OCI-LY1 (cell line): ENCODE data around the gene CBS.

Experiments
- H2AFZ ChIP-seq: fragments of 200-600 bp; sonication (generic), shearing (Covaris generic); 2 replicates; pipeline ENCODE4 v1.6.0; 2014; ENCODE audit warnings: antibody characterized with exemption, mild to moderate bottlenecking, low read length
- H3F3A ChIP-seq: fragments of 200-600 bp; sonication (generic), shearing (Covaris generic); 2 replicates; pipeline ENCODE4 v1.6.0; 2014; ENCODE audit warnings: mild to moderate bottlenecking, antibody characterized with exemption, low read length, moderate library complexity; ENCODE audit not compliant: insufficient read depth
- H3K27ac ChIP-seq: fragments of 200-600 bp; sonication (generic); 2 replicates; pipeline ENCODE4 v1.5.1; 2014; ENCODE audit warnings: low read length, mixed run types, mild to moderate bottlenecking, low read depth; ENCODE audit not compliant: poor library complexity, severe bottlenecking
- H3K27me3 ChIP-seq: fragments of 200-600 bp; sonication (generic); 2 replicates; pipeline ENCODE4 v1.6.0; 2014; ENCODE audit warnings: antibody characterized with exemption, mild to moderate bottlenecking, low read length, moderate library complexity; ENCODE audit not compliant: insufficient read depth
- H3K36me3 ChIP-seq: fragments of 200-600 bp; sonication (generic); 2 replicates; pipeline ENCODE4 v1.6.1; 2014; ENCODE audit warnings: mild to moderate bottlenecking, antibody characterized with exemption, low read length, moderate library complexity, mixed read lengths; ENCODE audit not compliant: insufficient read depth
- H3K4me1 ChIP-seq: fragments of 200-600 bp; sonication (generic); 2 replicates; pipeline ENCODE4 v1.5.1; 2014; ENCODE audit warnings: mild to moderate bottlenecking, low read length, moderate library complexity; ENCODE audit not compliant: insufficient read depth, severe bottlenecking
- H3K4me2 ChIP-seq: fragments of 200-600 bp; sonication (generic), shearing (Covaris generic); 2 replicates; pipeline ENCODE4 v1.6.1; 2014; ENCODE audit warnings: low read length
- H3K4me3 ChIP-seq: fragments of 200-600 bp; sonication (generic); 2 replicates; pipeline ENCODE4 v1.5.1; 2014; ENCODE audit warnings: low read length, low read depth, mild to moderate bottlenecking, mixed read lengths; ENCODE audit not compliant: poor library complexity, severe bottlenecking
- H3K79me2 ChIP-seq: fragments of 200-600 bp; shearing (Covaris generic); 2 replicates; pipeline ENCODE4 v1.6.1; 2016; ENCODE audit warnings: mixed run types, low read length, mixed read lengths; ENCODE audit not compliant: insufficient read depth
- H3K9ac ChIP-seq: fragments of 200-600 bp; sonication (generic), shearing (Covaris generic); 2 replicates; pipeline ENCODE4 v1.6.1; 2014; ENCODE audit warnings: mild to moderate bottlenecking, low read length, mixed read lengths
- H3K9me2 ChIP-seq: fragments of 200-600 bp; sonication (generic), shearing (Covaris generic); 2 replicates; pipeline ENCODE4 v1.6.1; 2014; ENCODE audit warnings: low read depth, mild to moderate bottlenecking, low read length, mixed read lengths
- H3K9me3 ChIP-seq: fragments of 200-600 bp; shearing (Covaris generic); 2 replicates; pipeline ENCODE4 v1.6.1; 2014; ENCODE audit warnings: low read length, mixed read lengths
- H4K20me1 ChIP-seq: fragments of 200-600 bp; sonication (generic), shearing (Covaris generic); 2 replicates; pipeline ENCODE4 v1.6.0; 2016; ENCODE audit warnings: mild to moderate bottlenecking, low read length; ENCODE audit not compliant: insufficient read depth
- CTCF ChIP-seq: fragments of 200-600 bp; sonication (generic), shearing (Covaris generic); IDR thresholded peaks from 2 replicates; pipeline ENCODE4 v1.5.1; 2017; ENCODE audit warnings: mild to moderate bottlenecking, antibody characterized with exemption, low read length, moderate library complexity, mixed read lengths
- EZH2 ChIP-seq: fragments of 200-600 bp; sonication (generic), shearing (Covaris generic); IDR thresholded peaks from 2 replicates; pipeline ENCODE4 v1.8.0; 2017; ENCODE audit warnings: borderline replicate concordance, mixed run types, mild to moderate bottlenecking, antibody characterized with exemption, low read length, moderate library complexity, mixed read lengths

Gene CBS

GRCh38 chr21:43023175-43023574 lies 52.5 kb downstream of the CBS start:
- Histone ChIP-seq H3K27me3 (no peaks in the 10 kb centered on the region), H3K9me3 (no peaks in the 10 kb centered on the region), H3K27ac (peak overlapping the region; percentile 33), H3K79me2 (no peaks in the 10 kb centered on the region), H3K9me2 (no peaks in the 10 kb centered on the region), H3K4me1 (peaks cover 61% of the 10 kb centered on the region), H2AFZ (no peak overlapping the region), H3K4me3 (no peak overlapping the region), H3K36me3 (peaks cover 33% of the 10 kb centered on the region), H3K9ac (no peak overlapping the region), H3K4me2 (no peak overlapping the region), H4K20me1 (no peaks in the 10 kb centered on the region), H3F3A (no peaks in the 10 kb centered on the region; the same call in 1 of the 2 replicates)
- TF ChIP-seq CTCF (no peak), EZH2 (no peak)

GRCh38 chr21:43021756-43022600 lies 53.7 kb downstream of the CBS start:
- peaks cover 67% of the 10 kb centered on the region for H3K4me1 ChIP-seq
- TF ChIP-seq EZH2: no peak
- TF ChIP-seq CTCF: no peak
- H3K27me3 ChIP-seq: no peaks in the 10 kb centered on the region
- H3K4me2 ChIP-seq: peak overlapping the region; percentile 0; the same call in 1 of the 2 replicates
- no peaks in the 10 kb centered on the region for H4K20me1 ChIP-seq
- H3K4me3 ChIP-seq: peak overlapping the region; percentile 2
- no peaks in the 10 kb centered on the region; the same call in 1 of the 2 replicates for H3F3A ChIP-seq
- no peaks in the 10 kb centered on the region for H3K79me2 ChIP-seq
- H3K9me3 ChIP-seq: no peaks in the 10 kb centered on the region
- H2AFZ ChIP-seq: no peak overlapping the region
- peak overlapping the region; percentile 92 for H3K27ac ChIP-seq
- peak overlapping the region; percentile 16; the same call in 1 of the 2 replicates for H3K9ac ChIP-seq
- peaks cover 27% of the 10 kb centered on the region for H3K36me3 ChIP-seq
- H3K9me2 ChIP-seq: no peaks in the 10 kb centered on the region

GRCh38 chr21:43021191-43021590 lies 54.4 kb downstream of the CBS start:
- Histone ChIP-seq H3F3A (no peaks in the 10 kb centered on the region; the same call in 1 of the 2 replicates), H3K9ac (no peak overlapping the region; the same call in 1 of the 2 replicates), H3K36me3 (peaks cover 27% of the 10 kb centered on the region), H3K4me2 (peak overlapping the region; percentile 0; the same call in 1 of the 2 replicates), H3K9me3 (no peaks in the 10 kb centered on the region), H3K4me1 (peaks cover 67% of the 10 kb centered on the region), H2AFZ (no peak overlapping the region), H3K4me3 (peak overlapping the region; percentile 2), H4K20me1 (no peaks in the 10 kb centered on the region), H3K9me2 (no peaks in the 10 kb centered on the region), H3K79me2 (no peaks in the 10 kb centered on the region), H3K27ac (peak overlapping the region; percentile 92), H3K27me3 (no peaks in the 10 kb centered on the region)
- TF ChIP-seq EZH2 (no peak), CTCF (no peak)
